NCI-H1105 (cell line): Measurements from ENCODE around the gene HJV.

Source experiments
- DNase-seq: peaks from one replicate; lab custom pipeline; 2025; lab: John Stamatoyannopoulos, UW

Gene HJV

GRCh38 chr1:145977486-145978470 is 43.8 kb downstream of the HJV start:
- peak; percentile 77 for DNase-seq

- DNase-seq, result no peak
These were observed 44.5 kb downstream of the HJV start for GRCh38 chr1:145977016-145977415.

- no peak for DNase-seq
These were observed 46.3 kb downstream of the HJV start for GRCh38 chr1:145975216-145975615.

GRCh38 chr1:145974721-145975120 is 46.8 kb downstream of the HJV start:
- DNase-seq, result no peak

- no peak for DNase-seq
These were observed 49.0 kb downstream of the HJV start for GRCh38 chr1:145972580-145972979.
